Activated CD4-positive, alpha-beta T cell treated with anti-CD3 and anti-CD28 coated beads, Interleukin-2, amount 10 ng/mL, durations not matched to agents 7 days and 5 days (primary cell): Measurements from ENCODE around the gene PDCD6IP. TPM values are rescaled to one million over a fixed set of nuclear protein-coding genes. Genes with fewer than 3 reads are reported as not detected.

Source experiments
- CTCF ChIA-PET: fragments of 350-600 bp; sonication (Branson Sonifier 250); formaldehyde crosslinking; loops from one replicate; lab custom pipeline; 2021; ENCODE audit warnings: antibody characterized with exemption; lab: Charles Lee
- POLR2A ChIA-PET: fragments of 350-600 bp; sonication (Branson Sonifier 250); formaldehyde crosslinking; loops from one replicate; lab custom pipeline; 2021; ENCODE audit warnings: antibody characterized with exemption; lab: Charles Lee
- DNase-seq: peaks from one replicate; pipeline ENCODE4 v3.0.0-alpha.2; 2020
- H3K27ac Mint-ChIP-seq: one replicate; pipeline ENCODE4 v1.8.0; 2021; ENCODE audit warnings: mild to moderate bottlenecking, moderate library complexity, mixed read lengths
- H3K27me3 Mint-ChIP-seq: one replicate; pipeline ENCODE4 v1.8.0; 2021; ENCODE audit warnings: mixed read lengths
- H3K36me3 Mint-ChIP-seq: one replicate; pipeline ENCODE4 v1.8.0; 2021; ENCODE audit warnings: low read depth, mixed read lengths
- H3K4me1 Mint-ChIP-seq: one replicate; pipeline ENCODE4 v1.8.0; 2021; ENCODE audit warnings: mixed read lengths
- H3K4me3 Mint-ChIP-seq: one replicate; pipeline ENCODE4 v1.8.0; 2021; ENCODE audit warnings: mild to moderate bottlenecking, moderate library complexity, mixed read lengths
- H3K9me3 Mint-ChIP-seq: one replicate; pipeline ENCODE4 v1.8.0; 2021; ENCODE audit warnings: mixed read lengths
- total RNA-seq, 2 experiments: library from RNA; stranded (reverse); gene quantifications; one replicate each; pipeline ENCODE4 v1.2.3, GENCODE V29; 2021

Gene PDCD6IP
- total RNA-seq, 2 experiments from 2014 or later: 164 to 193 TPM

GRCh38 chr3:33887478-33887877, 89.0 kb downstream of the PDCD6IP start:
- Mint-ChIP-seq H3K4me1 (peaks cover 3% of the 10 kb centered on the region), H3K4me3 (no peak overlapping the region)
- POLR2A ChIA-PET: no interaction called here

GRCh38 chr3:33889394-33890039, 91.1 kb downstream of the PDCD6IP start:
- Mint-ChIP-seq H3K27me3 (peaks cover 1% of the 10 kb centered on the region), H3K27ac (no peak overlapping the region), H3K4me1 (no peaks in the 10 kb centered on the region), H3K4me3 (no peak overlapping the region), H3K36me3 (no peaks in the 10 kb centered on the region), H3K9me3 (no peaks in the 10 kb centered on the region)
- no peak for DNase-seq
- POLR2A ChIA-PET: no interaction called here
- CTCF ChIA-PET: no interaction called here

More at GRCh38 chr3:33887478-33887877, 89.0 kb downstream of the PDCD6IP start:
- Mint-ChIP-seq H3K9me3 (no peaks in the 10 kb centered on the region), H3K27me3 (no peaks in the 10 kb centered on the region), H3K36me3 (no peaks in the 10 kb centered on the region), H3K27ac (no peak overlapping the region)
- CTCF ChIA-PET: interaction anchor here (0.5 kb wide), 1 partner anchor 1427 kb away, joined by 4 read pairs; no protein-coding TSS in a partner anchor
- DNase-seq: no peak

- Mint-ChIP-seq H3K9me3 (no peaks in the 10 kb centered on the region), H3K4me3 (no peak overlapping the region), H3K4me1 (no peaks in the 10 kb centered on the region), H3K36me3 (no peaks in the 10 kb centered on the region), H3K27ac (no peak overlapping the region), H3K27me3 (peaks cover 1% of the 10 kb centered on the region)
- POLR2A ChIA-PET: no interaction called here
- DNase-seq: no peak
- CTCF ChIA-PET: interaction anchor here (1.3 to 1.5 kb wide), 2 partner anchors 9 to 12 kb away, joined by 4 to 8 read pairs; no protein-coding TSS in a partner anchor
Observed at GRCh38 chr3:33892655-33893054, 94.2 kb downstream of the PDCD6IP start.

GRCh38 chr3:33895658-33896057, 97.2 kb downstream of the PDCD6IP start:
- Mint-ChIP-seq H3K4me1 (no peaks in the 10 kb centered on the region), H3K9me3 (no peaks in the 10 kb centered on the region), H3K27me3 (peaks cover 1% of the 10 kb centered on the region), H3K36me3 (no peaks in the 10 kb centered on the region), H3K27ac (no peak overlapping the region), H3K4me3 (no peak overlapping the region)
- CTCF ChIA-PET: no interaction called here
- POLR2A ChIA-PET: no interaction called here
- DNase-seq: no peak

- no peaks in the 10 kb centered on the region for H3K4me1 Mint-ChIP-seq
- no peak overlapping the region for H3K27ac Mint-ChIP-seq
- CTCF ChIA-PET: no interaction called here
- no peak for DNase-seq
- POLR2A ChIA-PET: no interaction called here
- H3K36me3 Mint-ChIP-seq: no peaks in the 10 kb centered on the region
- H3K27me3 Mint-ChIP-seq: peaks cover 1% of the 10 kb centered on the region
- H3K4me3 Mint-ChIP-seq: no peak overlapping the region
- H3K9me3 Mint-ChIP-seq: no peaks in the 10 kb centered on the region
Observed at GRCh38 chr3:33897306-33897705, 98.9 kb downstream of the PDCD6IP start.

GRCh38 chr3:33898901-33899300, 100.5 kb downstream of the PDCD6IP start:
- Mint-ChIP-seq H3K27me3 (peaks cover 1% of the 10 kb centered on the region), H3K9me3 (no peaks in the 10 kb centered on the region), H3K4me1 (no peaks in the 10 kb centered on the region), H3K4me3 (no peak overlapping the region), H3K27ac (no peak overlapping the region), H3K36me3 (no peaks in the 10 kb centered on the region)
- ChIA-PET POLR2A (no interaction called here), CTCF (no interaction called here)
- DNase-seq: no peak

- Mint-ChIP-seq H3K27me3 (no peaks in the 10 kb centered on the region), H3K27ac (no peak overlapping the region), H3K36me3 (no peaks in the 10 kb centered on the region), H3K4me1 (no peaks in the 10 kb centered on the region), H3K9me3 (no peaks in the 10 kb centered on the region), H3K4me3 (no peak overlapping the region)
- ChIA-PET POLR2A (no interaction called here), CTCF (interaction anchor here (1.0 kb wide), 1 partner anchor 10 kb away, joined by 3 read pairs; no protein-coding TSS in a partner anchor)
- no peak for DNase-seq
Observed at GRCh38 chr3:33900440-33900808, 102.0 kb downstream of the PDCD6IP start.

- H3K9me3 Mint-ChIP-seq: no peaks in the 10 kb centered on the region
- ChIA-PET CTCF (interaction anchor here (1.0 kb wide), 1 partner anchor 10 kb away, joined by 3 read pairs; no protein-coding TSS in a partner anchor), POLR2A (no interaction called here)
- no peak overlapping the region for H3K4me3 Mint-ChIP-seq
- H3K36me3 Mint-ChIP-seq: no peaks in the 10 kb centered on the region
- no peak for DNase-seq
- no peaks in the 10 kb centered on the region for H3K4me1 Mint-ChIP-seq
- no peaks in the 10 kb centered on the region for H3K27me3 Mint-ChIP-seq
- H3K27ac Mint-ChIP-seq: no peak overlapping the region
Observed at GRCh38 chr3:33900809-33901505, 102.5 kb downstream of the PDCD6IP start.

- Mint-ChIP-seq H3K36me3 (no peaks in the 10 kb centered on the region), H3K9me3 (no peaks in the 10 kb centered on the region), H3K27me3 (no peaks in the 10 kb centered on the region), H3K4me3 (no peak overlapping the region), H3K4me1 (no peaks in the 10 kb centered on the region), H3K27ac (no peak overlapping the region)
- POLR2A ChIA-PET: no interaction called here
- DNase-seq: no peak
- CTCF ChIA-PET: no interaction called here
Observed at GRCh38 chr3:33901862-33902563, 103.6 kb downstream of the PDCD6IP start.

GRCh38 chr3:33904730-33905129, 106.3 kb downstream of the PDCD6IP start:
- DNase-seq: no peak
- CTCF ChIA-PET: no interaction called here
- Mint-ChIP-seq H3K4me3 (no peak overlapping the region), H3K4me1 (no peaks in the 10 kb centered on the region), H3K9me3 (no peaks in the 10 kb centered on the region), H3K27ac (no peak overlapping the region), H3K27me3 (no peaks in the 10 kb centered on the region), H3K36me3 (no peaks in the 10 kb centered on the region)
- POLR2A ChIA-PET: no interaction called here

- POLR2A ChIA-PET: no interaction called here
- Mint-ChIP-seq H3K36me3 (no peaks in the 10 kb centered on the region), H3K27me3 (no peaks in the 10 kb centered on the region), H3K4me3 (no peak overlapping the region), H3K27ac (no peak overlapping the region), H3K9me3 (no peaks in the 10 kb centered on the region), H3K4me1 (no peaks in the 10 kb centered on the region)
- CTCF ChIA-PET: interaction anchor here (0.6 kb wide), 1 partner anchor 109 kb away, joined by 5 read pairs; no protein-coding TSS in a partner anchor
- DNase-seq: no peak
Observed at GRCh38 chr3:33908250-33908851, 109.9 kb downstream of the PDCD6IP start.

GRCh38 chr3:33909547-33909946, 111.1 kb downstream of the PDCD6IP start:
- no peaks in the 10 kb centered on the region for H3K27me3 Mint-ChIP-seq
- ChIA-PET POLR2A (no interaction called here), CTCF (no interaction called here)
- no peak overlapping the region for H3K4me3 Mint-ChIP-seq
- H3K9me3 Mint-ChIP-seq: no peaks in the 10 kb centered on the region
- no peaks in the 10 kb centered on the region for H3K4me1 Mint-ChIP-seq
- H3K27ac Mint-ChIP-seq: no peak overlapping the region
- H3K36me3 Mint-ChIP-seq: no peaks in the 10 kb centered on the region
- DNase-seq: no peak

- Mint-ChIP-seq H3K4me1 (no peaks in the 10 kb centered on the region), H3K4me3 (no peak overlapping the region), H3K27me3 (no peaks in the 10 kb centered on the region), H3K27ac (no peak overlapping the region), H3K9me3 (no peaks in the 10 kb centered on the region), H3K36me3 (no peaks in the 10 kb centered on the region)
- no peak for DNase-seq
- ChIA-PET CTCF (no interaction called here), POLR2A (no interaction called here)
Observed at GRCh38 chr3:33910031-33910430, 111.6 kb downstream of the PDCD6IP start.
